ENCODE data around the gene SHD.

SHD gene

GRCh38 chr19:4277191-4277696 lies 1.8 kb upstream of the SHD start:
- TF ChIP-seq SPI1 (IDR thresholded peaks at IDR 0.05; ENCODE audit: borderline replicate concordance, low read depth) (no peak), CTCF (IDR thresholded peaks at IDR 0.05; ENCODE audit: insufficient read depth, low read length) (no peak), POLR2AphosphoS5 (IDR thresholded peaks at IDR 0.05; ENCODE audit: low read depth) (no peak), GABPA (IDR thresholded peaks at IDR 0.05; ENCODE audit: low read depth) (no peak)
- TF ChIP-seq, protein P1, sequence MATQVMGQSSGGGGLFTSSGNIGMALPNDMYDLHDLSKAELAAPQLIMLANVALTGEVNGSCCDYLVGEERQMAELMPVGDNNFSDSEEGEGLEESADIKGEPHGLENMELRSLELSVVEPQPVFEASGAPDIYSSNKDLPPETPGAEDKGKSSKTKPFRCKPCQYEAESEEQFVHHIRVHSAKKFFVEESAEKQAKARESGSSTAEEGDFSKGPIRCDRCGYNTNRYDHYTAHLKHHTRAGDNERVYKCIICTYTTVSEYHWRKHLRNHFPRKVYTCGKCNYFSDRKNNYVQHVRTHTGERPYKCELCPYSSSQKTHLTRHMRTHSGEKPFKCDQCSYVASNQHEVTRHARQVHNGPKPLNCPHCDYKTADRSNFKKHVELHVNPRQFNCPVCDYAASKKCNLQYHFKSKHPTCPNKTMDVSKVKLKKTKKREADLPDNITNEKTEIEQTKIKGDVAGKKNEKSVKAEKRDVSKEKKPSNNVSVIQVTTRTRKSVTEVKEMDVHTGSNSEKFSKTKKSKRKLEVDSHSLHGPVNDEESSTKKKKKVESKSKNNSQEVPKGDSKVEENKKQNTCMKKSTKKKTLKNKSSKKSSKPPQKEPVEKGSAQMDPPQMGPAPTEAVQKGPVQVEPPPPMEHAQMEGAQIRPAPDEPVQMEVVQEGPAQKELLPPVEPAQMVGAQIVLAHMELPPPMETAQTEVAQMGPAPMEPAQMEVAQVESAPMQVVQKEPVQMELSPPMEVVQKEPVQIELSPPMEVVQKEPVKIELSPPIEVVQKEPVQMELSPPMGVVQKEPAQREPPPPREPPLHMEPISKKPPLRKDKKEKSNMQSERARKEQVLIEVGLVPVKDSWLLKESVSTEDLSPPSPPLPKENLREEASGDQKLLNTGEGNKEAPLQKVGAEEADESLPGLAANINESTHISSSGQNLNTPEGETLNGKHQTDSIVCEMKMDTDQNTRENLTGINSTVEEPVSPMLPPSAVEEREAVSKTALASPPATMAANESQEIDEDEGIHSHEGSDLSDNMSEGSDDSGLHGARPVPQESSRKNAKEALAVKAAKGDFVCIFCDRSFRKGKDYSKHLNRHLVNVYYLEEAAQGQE (IDR thresholded peaks at IDR 0.05; ENCODE audit: insufficient replicate concordance, low read depth): no peak
- H3K4me3 ChIP-seq (replicated peaks; ENCODE audit: insufficient read depth, low read length): no peak overlapping the region
- H3K27ac ChIP-seq (replicated peaks): no peak overlapping the region
- DNase-seq (ENCODE audit: low read depth in 1 of 2, low spot score in 1 of 2): no peak
- peaks cover 26% of the 10 kb centered on the region for H3K27me3 ChIP-seq (ENCODE audit: insufficient read depth, poor library complexity, severe bottlenecking)

DNA sequence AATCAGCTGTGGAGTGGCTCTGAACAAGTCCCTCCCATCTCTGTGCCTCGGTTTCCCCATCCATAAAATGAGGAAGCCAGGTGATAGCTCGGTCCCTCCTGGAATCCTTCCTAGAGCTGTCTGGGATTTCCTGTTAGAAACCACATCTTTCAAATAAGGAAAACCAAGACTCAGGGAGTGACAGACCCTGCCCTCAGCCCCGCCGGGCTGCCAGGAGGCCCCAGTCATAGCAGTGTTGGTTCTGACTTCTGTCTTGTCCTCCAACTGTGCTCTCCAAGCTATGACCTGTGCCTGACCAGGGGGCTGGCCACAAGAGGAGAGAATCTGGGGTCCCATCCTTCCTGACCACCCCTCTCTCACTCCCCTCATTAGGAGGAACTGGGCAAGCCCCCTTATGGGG lies 1.1 kb upstream of the SHD start:
- peaks cover 28% of the 10 kb centered on the region for H3K27me3 ChIP-seq (ENCODE audit: insufficient read depth, poor library complexity, severe bottlenecking)
- H3K4me3 ChIP-seq (replicated peaks; ENCODE audit: insufficient read depth, low read length): no peak overlapping the region
- H3K27ac ChIP-seq (replicated peaks): no peak overlapping the region
- TF ChIP-seq, protein P1 (IDR thresholded peaks at IDR 0.05; ENCODE audit: insufficient replicate concordance, low read depth): no peak
- TF ChIP-seq CTCF (IDR thresholded peaks at IDR 0.05; ENCODE audit: insufficient read depth, low read length) (no peak), GABPA (IDR thresholded peaks at IDR 0.05; ENCODE audit: low read depth) (no peak)
- DNase-seq (ENCODE audit: low read depth in 1 of 2, low spot score in 1 of 2): no peak

DNA sequence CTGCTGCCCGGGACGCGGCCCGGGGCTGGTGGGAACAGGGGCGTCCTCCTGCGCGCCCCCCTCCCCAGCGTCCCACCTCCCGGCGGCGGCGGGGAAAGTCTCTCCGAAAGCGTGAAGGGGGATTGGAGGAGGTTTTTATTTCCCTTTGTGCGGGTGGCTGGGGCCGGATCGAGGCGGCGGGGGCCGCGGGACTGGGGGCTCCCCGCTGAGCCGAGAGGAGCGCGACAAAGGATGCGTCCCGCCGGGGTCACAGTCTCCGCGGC lies 132 bp downstream of the SHD start:
- H3K27ac ChIP-seq (replicated peaks): no peak overlapping the region
- TF ChIP-seq SPI1 (IDR thresholded peaks at IDR 0.05; ENCODE audit: borderline replicate concordance, low read depth): no peak
- H3K4me3 ChIP-seq (replicated peaks; ENCODE audit: insufficient read depth, low read length): no peak overlapping the region
- DNase-seq (ENCODE audit: low read depth in 1 of 2, low spot score in 1 of 2): no peak
- peaks cover 28% of the 10 kb centered on the region for H3K27me3 ChIP-seq (ENCODE audit: insufficient read depth, poor library complexity, severe bottlenecking)

GRCh38 chr19:4279530-4280422 lies 710 bp downstream of the SHD start:
- no peak overlapping the region for H3K4me3 ChIP-seq (replicated peaks; ENCODE audit: insufficient read depth, low read length)
- peaks cover 28% of the 10 kb centered on the region for H3K27me3 ChIP-seq (ENCODE audit: insufficient read depth, poor library complexity, severe bottlenecking)
- no peak for TF ChIP-seq POLR2AphosphoS5 (IDR thresholded peaks at IDR 0.05; ENCODE audit: low read depth)
- TF ChIP-seq, protein P1 (IDR thresholded peaks at IDR 0.05; ENCODE audit: insufficient replicate concordance, low read depth): no peak
- no peak for TF ChIP-seq CTCF (IDR thresholded peaks at IDR 0.05; ENCODE audit: insufficient read depth, low read length)
- TF ChIP-seq GABPA (IDR thresholded peaks at IDR 0.05; ENCODE audit: low read depth): no peak
- TF ChIP-seq SPI1 (IDR thresholded peaks at IDR 0.05; ENCODE audit: borderline replicate concordance, low read depth): no peak
- no peak overlapping the region for H3K27ac ChIP-seq (replicated peaks)
- no peak for DNase-seq (ENCODE audit: low read depth in 1 of 2, low spot score in 1 of 2)

All from HL-60 (cell line).